Psoas muscle (tissue), 8 donors: Measurements from ENCODE around the gene NPDC1. TPM values are rescaled to one million over a fixed set of nuclear protein-coding genes. Genes with fewer than 3 reads are reported as not detected.

ENCODE experiments used
- ATAC-seq, 4 donors: fragments of 200-7000 bp; cut with Tn5 transposase; one replicate each; pipeline ENCODE4 v1.9.1; 2020; ENCODE audit warnings: moderate library complexity in 3 of 4, mild to moderate bottlenecking in 2 of 4
- DNase-seq, 2 donors: peaks; one replicate each; pipeline ENCODE4 v3.0.0-alpha.2; 2020
- H3K27ac ChIP-seq: fragments of 200-600 bp; one replicate; pipeline ENCODE4 v1.8.0; 2022
- H3K27me3 ChIP-seq, 3 donors: fragments of 200-600 bp in 1 of 3; one replicate each; pipeline versions ENCODE4 v1.6.1 to v1.8.0; 2013 to 2022; ENCODE audit warnings: low read length in 2 of 3, mild to moderate bottlenecking in 2 of 3, moderate library complexity in 1 of 3; ENCODE audit not compliant: insufficient read depth in 3 of 3
- H3K36me3 ChIP-seq, 2 donors: fragments of 200-600 bp in 1 of 2; one replicate each; pipeline versions ENCODE4 v1.6.1 to v1.8.0; 2013 to 2022; ENCODE audit warnings: low read depth in 1 of 2, mild to moderate bottlenecking in 1 of 2, moderate library complexity in 1 of 2; ENCODE audit not compliant: insufficient read depth in 1 of 2
- H3K4me1 ChIP-seq: fragments of 200-600 bp; one replicate; pipeline ENCODE4 v1.8.0; 2022
- H3K4me3 ChIP-seq: fragments of 200-600 bp; one replicate; pipeline ENCODE4 v1.8.0; 2022; ENCODE audit warnings: mild to moderate bottlenecking
- H3K9me3 ChIP-seq: fragments of 200-600 bp; one replicate; pipeline ENCODE4 v1.8.0; 2022
- CTCF ChIP-seq: fragments of 200-600 bp; IDR thresholded peaks from one replicate; pipeline ENCODE4 v1.8.0; 2022; ENCODE audit warnings: antibody characterized with exemption
- WGBS, 3 donors: extraction: QIAGEN DNeasy Blood & Tissue Kit; methylation state at CpG; one replicate each; pipeline versions ENCODE4 v1.1.6 to v1.1.7; 2013; 5-methylcytosine and 5-hydroxymethylcytosine counted together
- intact Hi-C, 2 donors: fragments of 100-400 bp; cut with DNase I; formaldehyde crosslinking; loops; one replicate each; pipeline versions ENCODE4 v1.11.0 to v1.14.2; 2022
- polyA plus RNA-seq, 3 donors: library from polyadenylated mRNA; stranded (reverse); fragments of 200-250 nt; gene quantifications; one replicate each; pipeline ENCODE4 v1.2.3, GENCODE V29; 2013
- total RNA-seq, 4 donors: library from RNA; stranded (reverse); fragmentation: NEBNext Ultra II Directional in 2 of 4; extraction: Animal tissue kit (Norgen Biotek cat#: 25700) in 2 of 4; gene quantifications; one replicate each; pipeline versions ENCODE4 v1.2.1 to v1.2.4, GENCODE V29; 2021 to 2023
- donor health status: healthy with polysubstance abuse.
- donor health status: DM: no; HTN: no; CAD: no; lungs with moderate emphysema.
- donor health status: Bipolar disorder and iron deficiency.
- donor health status: healthy.
- donor health status: DM: yes; HTN: yes; CAD: no.
- donor health status: DM: no; HTN: no; CAD: no.
- donor health status: DM: no; HTN: no; CAD: no.
- donor health status: DM: yes; HTN: yes; CAD: no.

Gene NPDC1
- total and polyA plus RNA-seq, 7 donors, result 14.8 to 32.1 (median 22.4) TPM

- peak; percentile 29 for TF ChIP-seq CTCF
- intact Hi-C loops, result loop anchor here (5.0 to 10.0 kb wide), 2 partner anchors 181 to 184 kb away; partner anchors contain the start of genes PHPT1 (in 2 of the 2) and AJM1 (in 1 of the 2)
- peak; percentile 57 to 74 (median 68) for ATAC-seq
- peak; percentile 77 to 79 for DNase-seq
- 0% methylated on average over 54 to 98 of the region's 98 CpGs for WGBS, 3 donors
- Histone ChIP-seq H3K4me1 (peaks cover 21% of the 10 kb centered on the region), H3K36me3 (no peaks in the 10 kb centered on the region), H3K9me3 (no peaks in the 10 kb centered on the region), H3K27ac (no peak overlapping the region), H3K4me3 (peak overlapping the region; percentile 72), H3K27me3 (no peaks in the 10 kb centered on the region)
Measured at GRCh38 chr9:137028263-137029057, 17.5 kb downstream of the NPDC1 start.

- TF ChIP-seq CTCF, result no peak
- Histone ChIP-seq H3K27ac (peak within 1 kb of the TSS; percentile 46), H3K4me3 (peak within 1 kb of the TSS; percentile 78), H3K27me3 (no peaks in the 10 kb centered on the region), H3K4me1 (peaks cover 21% of the 10 kb centered on the region), H3K36me3 (no peaks in the 10 kb centered on the region), H3K9me3 (no peaks in the 10 kb centered on the region)
- WGBS, 3 donors, result 2 to 16% (median 5%) methylated on average over 21 to 95 of the region's 95 CpGs
- intact Hi-C loops, result loop anchor here (5.0 to 10.0 kb wide), 2 partner anchors 180 to 183 kb away; partner anchors contain the start of genes PHPT1 (in 2 of the 2) and AJM1 (in 1 of the 2)
- ATAC-seq (peak in 3 of 4 donors; percentile 28 to 39 (median 29)), DNase-seq (no peak)
Measured at GRCh38 chr9:137027369-137028262, 18.4 kb downstream of the NPDC1 start, which contains the start of gene ABCA2. Gene ABCA2 (minus strand): TSS chr9:137028237. CDS start chr9:137028140, 97 bp downstream.

- H3K4me3 ChIP-seq, result peak overlapping the region; percentile 78
- intact Hi-C loops, result loop anchor here (5.0 to 10.0 kb wide), 2 partner anchors 180 to 182 kb away; partner anchors contain the start of genes PHPT1 (in 2 of the 2) and AJM1 (in 1 of the 2)
- DNase-seq, result no peak
- H3K4me1 ChIP-seq, result peaks cover 21% of the 10 kb centered on the region
- no peaks in the 10 kb centered on the region for H3K27me3 ChIP-seq
- no peak overlapping the region for H3K27ac ChIP-seq
- WGBS, 3 donors, result 64 to 83% (median 79%) methylated on average over 4 of the region's 4 CpGs
- H3K9me3 ChIP-seq, result no peaks in the 10 kb centered on the region
- ATAC-seq, result no peak
- no peaks in the 10 kb centered on the region for H3K36me3 ChIP-seq
- TF ChIP-seq CTCF, result no peak
Measured at GRCh38 chr9:137026828-137027227, 19.1 kb downstream of the NPDC1 start.

- no peak overlapping the region for H3K27ac ChIP-seq
- peaks cover 21% of the 10 kb centered on the region for H3K4me1 ChIP-seq
- ATAC-seq (no peak), DNase-seq (no peak)
- H3K27me3 ChIP-seq, result no peaks in the 10 kb centered on the region
- H3K9me3 ChIP-seq, result no peaks in the 10 kb centered on the region
- 66 to 88% (median 67%) methylated on average over 2 of the region's 2 CpGs for WGBS, 3 donors
- peaks cover 0 to 1% of the 10 kb centered on the region in 2 donors for H3K36me3 ChIP-seq
- TF ChIP-seq CTCF, result no peak
- H3K4me3 ChIP-seq, result peak overlapping the region; percentile 78
- intact Hi-C loops, result loop anchor here (5.0 to 10.0 kb wide), 2 partner anchors 179 to 182 kb away; partner anchors contain the start of genes PHPT1 (in 2 of the 2) and AJM1 (in 1 of the 2)
Measured at GRCh38 chr9:137026384-137026783, 19.6 kb downstream of the NPDC1 start.
